ENCODE results near the gene GAA.
"Not testable (repeated sequence)": the region's sequence is repeated elsewhere in the genome, so short reads cannot be mapped to it uniquely, and the experiment has no call there.

GAA gene

GRCh38 chr17:80083136-80083661, 18.2 kb upstream of the GAA start:
- DNase-seq (ENCODE audit: low spot score) = no peak

- no peak for DNase-seq (ENCODE audit: low spot score)
Measured at GRCh38 chr17:80084773-80085172, 16.6 kb upstream of the GAA start.

- DNase-seq (ENCODE audit: low spot score) = no peak
Measured at GRCh38 chr17:80086081-80086480, 15.3 kb upstream of the GAA start.

GRCh38 chr17:80086616-80087015, 14.8 kb upstream of the GAA start:
- DNase-seq (ENCODE audit: low spot score) = no peak

- no peak for DNase-seq (ENCODE audit: low spot score)
Measured at GRCh38 chr17:80087346-80088265, 13.8 kb upstream of the GAA start.

- no peak for DNase-seq (ENCODE audit: low spot score)
Measured at GRCh38 chr17:80089762-80090161, 11.6 kb upstream of the GAA start.

GRCh38 chr17:80090164-80090563, 11.2 kb upstream of the GAA start:
- not testable (repeated sequence) for DNase-seq (ENCODE audit: low spot score)

- DNase-seq (ENCODE audit: low spot score) = no peak
Measured at GRCh38 chr17:80091376-80091775, 10.0 kb upstream of the GAA start.

- DNase-seq (ENCODE audit: low spot score) = peak; percentile 34
Measured at GRCh38 chr17:80092959-80093358, 8.4 kb upstream of the GAA start.

GRCh38 chr17:80095038-80095843, 6.1 kb upstream of the GAA start:
- DNase-seq (ENCODE audit: low spot score) = no peak

- DNase-seq (ENCODE audit: low spot score) = no peak
Measured at GRCh38 chr17:80095844-80096475, 5.4 kb upstream of the GAA start.

GRCh38 chr17:80096561-80097021, 4.8 kb upstream of the GAA start:
- no peak for DNase-seq (ENCODE audit: low spot score)

- no peak for DNase-seq (ENCODE audit: low spot score)
Measured at GRCh38 chr17:80097127-80097621, 4.2 kb upstream of the GAA start.

GRCh38 chr17:80097844-80098691, 3.3 kb upstream of the GAA start:
- no peak for DNase-seq (ENCODE audit: low spot score)

- DNase-seq (ENCODE audit: low spot score) = no peak
Measured at GRCh38 chr17:80099291-80100034, 1.9 kb upstream of the GAA start.

- DNase-seq (ENCODE audit: low spot score) = no peak
Measured at GRCh38 chr17:80100035-80100323, 1.4 kb upstream of the GAA start.

GRCh38 chr17:80101946-80102663, 724 bp downstream of the GAA start:
- no peak for DNase-seq (ENCODE audit: low spot score)

- no peak for DNase-seq (ENCODE audit: low spot score)
Measured at GRCh38 chr17:80102664-80103448, 1.5 kb downstream of the GAA start.

- no peak for DNase-seq (ENCODE audit: low spot score)
Measured at GRCh38 chr17:80103449-80104085, 2.2 kb downstream of the GAA start.
